NB4 (cell line): ENCODE data around the gene ITGA2B.

Experiments
- DNase-seq: peaks from one replicate; pipeline ENCODE4 v3.0.0; 2010; ENCODE audit warnings: low read depth
- H3K4me3 ChIP-seq: one replicate; pipeline ENCODE4 v1.5.1; 2011; ENCODE audit warnings: mild to moderate bottlenecking, low read depth, low read length, moderate library complexity
- MYC ChIP-seq: IDR thresholded peaks from 2 replicates; pipeline ENCODE4 v1.6.1; 2011; ENCODE audit warnings: low read depth, low read length
- POLR2A ChIP-seq: IDR thresholded peaks from 2 replicates; pipeline ENCODE4 v1.6.1; 2011; ENCODE audit warnings: mild to moderate bottlenecking; ENCODE audit not compliant: insufficient read length; ENCODE audit errors: extremely low read depth
- TF ChIP-seq, protein P1 (sequence below): IDR thresholded peaks from 2 replicates; pipeline ENCODE4 v1.6.1; 2011; ENCODE audit warnings: low read depth, low read length
- TF ChIP-seq, protein P2 (sequence below): IDR thresholded peaks from one replicate; pipeline ENCODE4 v1.5.1; 2012; ENCODE audit warnings: low read depth, low read length

ITGA2B gene

DNA sequence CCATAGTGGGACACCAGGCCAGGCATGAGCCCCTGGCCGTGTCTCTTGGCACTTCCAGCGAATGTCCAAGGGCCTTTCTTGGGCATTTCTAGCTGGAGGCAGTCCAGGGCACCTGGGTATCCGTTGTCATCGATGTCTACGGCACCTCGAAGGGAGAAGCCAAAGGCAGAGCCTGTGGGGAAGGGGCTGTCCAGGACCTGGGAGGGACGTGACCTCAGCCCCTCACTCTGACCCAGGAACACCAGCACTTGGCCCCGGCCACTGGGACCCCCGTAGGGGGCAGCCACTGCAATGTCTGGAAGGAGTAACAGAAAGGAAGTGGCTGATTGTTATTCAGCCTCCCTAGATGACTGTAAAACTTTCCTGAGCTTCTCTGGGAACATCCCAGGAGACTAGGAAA, 8.7 kb downstream of the ITGA2B start:
- DNase-seq = no peak
- no peak overlapping the region for H3K4me3 ChIP-seq
- TF ChIP-seq MYC (no peak), POLR2A (no peak)
- TF ChIP-seq, protein P1, sequence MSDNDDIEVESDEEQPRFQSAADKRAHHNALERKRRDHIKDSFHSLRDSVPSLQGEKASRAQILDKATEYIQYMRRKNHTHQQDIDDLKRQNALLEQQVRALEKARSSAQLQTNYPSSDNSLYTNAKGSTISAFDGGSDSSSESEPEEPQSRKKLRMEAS = no peak
- TF ChIP-seq, protein P2, sequence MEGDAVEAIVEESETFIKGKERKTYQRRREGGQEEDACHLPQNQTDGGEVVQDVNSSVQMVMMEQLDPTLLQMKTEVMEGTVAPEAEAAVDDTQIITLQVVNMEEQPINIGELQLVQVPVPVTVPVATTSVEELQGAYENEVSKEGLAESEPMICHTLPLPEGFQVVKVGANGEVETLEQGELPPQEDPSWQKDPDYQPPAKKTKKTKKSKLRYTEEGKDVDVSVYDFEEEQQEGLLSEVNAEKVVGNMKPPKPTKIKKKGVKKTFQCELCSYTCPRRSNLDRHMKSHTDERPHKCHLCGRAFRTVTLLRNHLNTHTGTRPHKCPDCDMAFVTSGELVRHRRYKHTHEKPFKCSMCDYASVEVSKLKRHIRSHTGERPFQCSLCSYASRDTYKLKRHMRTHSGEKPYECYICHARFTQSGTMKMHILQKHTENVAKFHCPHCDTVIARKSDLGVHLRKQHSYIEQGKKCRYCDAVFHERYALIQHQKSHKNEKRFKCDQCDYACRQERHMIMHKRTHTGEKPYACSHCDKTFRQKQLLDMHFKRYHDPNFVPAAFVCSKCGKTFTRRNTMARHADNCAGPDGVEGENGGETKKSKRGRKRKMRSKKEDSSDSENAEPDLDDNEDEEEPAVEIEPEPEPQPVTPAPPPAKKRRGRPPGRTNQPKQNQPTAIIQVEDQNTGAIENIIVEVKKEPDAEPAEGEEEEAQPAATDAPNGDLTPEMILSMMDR = no peak

DNA sequence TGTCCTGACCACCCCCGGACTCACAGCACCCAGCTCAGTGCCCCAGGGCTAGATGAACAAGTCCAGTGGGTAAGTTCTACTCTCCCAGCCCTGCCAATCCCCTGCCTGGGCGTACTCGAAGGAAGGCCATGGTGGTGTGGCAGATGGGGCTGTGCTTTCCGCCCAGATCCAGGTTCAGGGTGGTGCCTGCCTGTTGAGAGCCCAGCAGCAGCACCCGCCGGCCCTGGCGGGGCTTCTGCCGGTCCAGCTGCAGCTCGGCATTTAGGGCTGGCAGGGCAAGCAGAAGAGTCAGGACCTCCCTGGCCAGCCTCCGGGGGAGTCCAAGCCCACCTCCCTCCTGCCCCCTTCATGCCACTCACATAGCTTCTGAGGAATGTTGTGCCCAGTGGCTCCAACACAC, 9.6 kb downstream of the ITGA2B start:
- no peak for DNase-seq
- TF ChIP-seq, protein P1 = no peak
- TF ChIP-seq MYC = no peak
- H3K4me3 ChIP-seq = no peak overlapping the region

DNA sequence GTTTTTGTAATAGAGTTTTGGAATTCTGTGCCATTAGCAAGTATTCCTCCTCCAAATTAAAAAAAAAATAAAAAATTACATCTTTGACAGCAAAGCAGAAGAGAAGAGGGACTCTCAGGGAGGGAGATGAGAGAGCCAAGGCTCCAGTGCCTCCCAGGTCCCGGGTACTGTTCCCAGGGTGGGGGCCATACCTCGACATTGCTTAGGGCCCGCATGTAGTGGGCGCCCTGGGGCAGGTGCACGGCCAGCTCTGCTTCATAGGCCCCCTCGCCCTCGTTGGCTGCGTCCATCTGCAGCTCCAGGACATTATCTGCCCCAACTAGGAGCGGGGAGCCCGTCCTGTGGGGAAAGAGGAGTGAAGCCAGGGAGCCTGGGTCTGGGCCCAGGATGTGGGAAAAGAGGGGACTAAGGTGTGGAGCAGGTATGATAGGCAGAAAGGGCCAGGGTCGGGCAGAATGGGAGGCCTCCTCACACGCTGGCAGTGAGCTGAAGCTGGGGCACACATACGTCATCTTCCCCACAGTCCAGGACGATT, 11.2 kb downstream of the ITGA2B start:
- H3K4me3 ChIP-seq = no peak overlapping the region
- DNase-seq = no peak
- TF ChIP-seq MYC (no peak), POLR2A (no peak)
- TF ChIP-seq, protein P2 = no peak
- TF ChIP-seq, protein P1 = no peak

DNA sequence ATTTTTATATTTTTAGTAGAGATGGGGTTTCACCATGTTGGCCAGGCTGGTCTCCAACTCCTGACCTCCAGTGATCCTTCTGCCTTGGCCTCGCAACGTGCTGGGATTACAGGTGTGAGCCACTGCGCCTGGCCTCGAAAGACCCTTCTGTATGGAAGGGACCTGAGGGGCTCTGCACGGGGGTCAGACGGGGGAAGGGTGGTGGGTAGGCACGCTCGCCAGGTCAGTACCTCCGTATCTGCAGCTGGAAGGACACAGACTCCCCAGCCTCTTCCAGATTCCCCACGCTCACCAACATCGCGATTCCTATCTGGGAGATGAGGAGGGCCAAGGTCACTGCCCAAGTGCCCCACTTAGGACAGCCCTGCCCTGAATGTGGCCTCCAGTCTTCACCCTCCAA, 12.7 kb downstream of the ITGA2B start:
- H3K4me3 ChIP-seq = no peak overlapping the region
- no peak for DNase-seq
- TF ChIP-seq, protein P2 = no peak
- no peak for TF ChIP-seq POLR2A
- TF ChIP-seq, protein P1 = no peak
- TF ChIP-seq MYC = no peak

DNA sequence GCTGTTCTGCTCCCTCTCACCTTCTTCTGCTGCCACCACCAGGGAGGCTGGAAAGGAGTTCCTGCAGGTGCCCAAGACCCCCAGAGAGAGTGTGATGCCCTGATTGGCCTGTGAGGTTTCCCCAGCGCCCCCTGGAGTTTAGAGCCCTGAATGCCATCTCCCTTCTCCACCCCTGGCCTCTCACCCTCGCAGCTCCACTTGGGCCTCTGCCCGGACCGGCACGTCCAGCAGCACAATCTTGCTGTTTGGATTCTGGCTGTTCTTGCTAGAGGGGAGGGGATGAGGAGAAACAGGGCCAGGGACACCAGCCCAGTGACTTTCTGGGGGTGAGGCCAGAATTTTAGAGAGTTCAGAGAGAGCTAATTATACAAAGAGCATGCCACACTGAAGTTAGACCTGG, 13.3 kb downstream of the ITGA2B start:
- DNase-seq = no peak
- TF ChIP-seq POLR2A = no peak
- TF ChIP-seq, protein P2 = peak; percentile 60
- no peak overlapping the region for H3K4me3 ChIP-seq

DNA sequence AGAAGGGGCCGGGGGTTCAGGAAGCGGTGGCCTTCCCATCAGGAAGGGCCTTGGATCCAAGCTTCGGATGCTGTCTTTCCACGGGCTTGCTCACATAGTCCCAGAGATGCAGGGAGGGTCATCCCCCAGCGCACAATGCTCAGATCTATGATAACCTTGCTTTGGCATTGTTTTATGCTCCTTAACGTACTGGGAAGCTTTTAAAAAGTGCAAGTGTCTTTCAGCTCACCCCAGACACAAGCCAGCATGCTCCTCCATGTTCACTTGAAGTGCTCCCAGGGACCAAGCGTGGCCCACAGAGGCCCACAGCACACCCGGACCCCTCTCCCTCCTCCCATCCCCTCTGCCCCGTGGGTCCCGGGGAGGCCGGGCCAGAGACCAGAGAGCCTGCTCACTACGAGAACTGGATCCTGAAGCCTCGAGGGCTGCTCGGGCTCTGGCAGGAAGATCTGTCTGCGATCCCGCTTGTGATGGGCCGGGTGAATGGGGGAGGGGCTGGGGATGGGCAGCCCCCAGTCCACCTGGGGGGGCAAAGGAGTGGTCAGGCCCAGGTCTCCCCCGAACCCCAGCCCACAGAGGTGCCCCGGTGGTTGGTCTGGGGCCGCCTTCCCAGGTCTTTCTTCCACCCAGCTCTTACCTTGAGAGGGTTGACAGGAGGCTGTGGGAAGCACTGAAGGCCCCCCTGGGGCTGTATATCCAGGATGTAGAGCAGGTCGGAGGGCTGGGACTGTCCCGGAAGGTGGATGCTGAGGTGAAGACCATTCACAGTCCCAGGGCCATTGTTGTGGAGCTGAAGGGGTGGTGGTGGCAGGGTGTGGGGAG, 14.0 kb downstream of the ITGA2B start:
- TF ChIP-seq MYC = no peak
- TF ChIP-seq, protein P2 = no peak
- no peak for TF ChIP-seq POLR2A
- TF ChIP-seq, protein P1 = no peak
- no peak overlapping the region for H3K4me3 ChIP-seq
- DNase-seq = no peak
